GM19372 (cell line): Measurements from ENCODE around the gene ARHGAP22.

Experiments used
- ATAC-seq: cut with Tn5 transposase; IDR thresholded peaks from one replicate; pipeline ENCODE4 v1.9.1; 2021; ENCODE audit warnings: mild to moderate bottlenecking, low read depth, moderate library complexity; ENCODE audit not compliant: unreplicated experiment

The ARHGAP22 gene

GRCh38 chr10:48633381-48634197, 28.7 kb upstream of the ARHGAP22 start:
- no peak for ATAC-seq

- ATAC-seq = no peak
Measured at GRCh38 chr10:48632166-48632565, 27.3 kb upstream of the ARHGAP22 start.

- ATAC-seq = no peak
Measured at GRCh38 chr10:48627984-48628609, 23.2 kb upstream of the ARHGAP22 start.

- no peak for ATAC-seq
Measured at GRCh38 chr10:48626986-48627731, 22.3 kb upstream of the ARHGAP22 start.

GRCh38 chr10:48626447-48626846, 21.6 kb upstream of the ARHGAP22 start:
- no peak for ATAC-seq

GRCh38 chr10:48625826-48626134, 20.9 kb upstream of the ARHGAP22 start:
- no peak for ATAC-seq

- ATAC-seq = no peak
Measured at GRCh38 chr10:48623607-48624132, 18.8 kb upstream of the ARHGAP22 start.

- ATAC-seq = no peak
Measured at GRCh38 chr10:48623009-48623408, 18.1 kb upstream of the ARHGAP22 start.

- no peak for ATAC-seq
Measured at GRCh38 chr10:48620719-48621118, 15.8 kb upstream of the ARHGAP22 start.

- ATAC-seq = no peak
Measured at GRCh38 chr10:48616436-48616835, 11.6 kb upstream of the ARHGAP22 start.

- ATAC-seq = no peak
Measured at GRCh38 chr10:48614481-48615390, 9.9 kb upstream of the ARHGAP22 start.

- no peak for ATAC-seq
Measured at GRCh38 chr10:48613016-48613415, 8.1 kb upstream of the ARHGAP22 start.

- no peak for ATAC-seq
Measured at GRCh38 chr10:48612236-48612943, 7.5 kb upstream of the ARHGAP22 start.

GRCh38 chr10:48611133-48611532, 6.3 kb upstream of the ARHGAP22 start:
- ATAC-seq = no peak

GRCh38 chr10:48610585-48611093, 5.8 kb upstream of the ARHGAP22 start:
- ATAC-seq = no peak

- no peak for ATAC-seq
Measured at GRCh38 chr10:48609899-48610584, 5.2 kb upstream of the ARHGAP22 start.

- no peak for ATAC-seq
Measured at GRCh38 chr10:48609441-48609840, 4.6 kb upstream of the ARHGAP22 start.

GRCh38 chr10:48608976-48609375, 4.1 kb upstream of the ARHGAP22 start:
- no peak for ATAC-seq

- peak; percentile 72 for ATAC-seq
Measured at GRCh38 chr10:48608279-48608681, 3.4 kb upstream of the ARHGAP22 start.
